Measurements from ENCODE around the gene HIVEP1.

- no peak for TF ChIP-seq CTCF (IDR thresholded peaks at IDR 0.05)
- no peak for TF ChIP-seq ZNF232 (CRISPR knock-in tag; IDR thresholded peaks at IDR 0.05)
- no peak for TF ChIP-seq SP1 (CRISPR knock-in tag; conservative IDR thresholded peaks at IDR 0.05)
- no peak for TF ChIP-seq NFYB (CRISPR knock-in tag; conservative IDR thresholded peaks at IDR 0.05; ENCODE audit: low read depth)
- no peak for TF ChIP-seq USF2 (CRISPR knock-in tag; IDR thresholded peaks at IDR 0.05)
- TF ChIP-seq MLX (CRISPR knock-in tag; IDR thresholded peaks at IDR 0.05) = no peak
- TF ChIP-seq ATF2 (CRISPR knock-in tag; IDR thresholded peaks at IDR 0.05; ENCODE audit: borderline replicate concordance, low read depth) = no peak
- TF ChIP-seq AFF4 (CRISPR knock-in tag; IDR thresholded peaks at IDR 0.05; ENCODE audit: borderline replicate concordance) = no peak
- TF ChIP-seq MAX (CRISPR knock-in tag; IDR thresholded peaks at IDR 0.05) = no peak
- no peak for TF ChIP-seq CREB1 (CRISPR knock-in tag; IDR thresholded peaks at IDR 0.05)
Measured at GRCh38 chr6:12068899-12069557, 56.9 kb downstream of the HIVEP1 start.

Measured in WTC11 (cell line).